Measurements from ENCODE around the gene APEH. TPM values are rescaled to one million over a fixed set of nuclear protein-coding genes. Genes with fewer than 3 reads are reported as not detected.

APEH gene
- total and polyA plus RNA-seq, 12 donors: 18.2 to 140 (median 108) TPM

- intact Hi-C loops (cut with DNase I): no loop called here
- Histone ChIP-seq H3K4me1 (peaks cover 0 to 13% (median 0%) of the 10 kb centered on the region in 9 donors), H3K36me3 (no peaks in the 10 kb centered on the region), H3K4me3 (no peak overlapping the region), H3K27me3 (no peaks in the 10 kb centered on the region), H3K9me3 (no peaks in the 10 kb centered on the region), H3K27ac (no peak overlapping the region)
- 82 to 93% methylated on average over 2 of the region's 2 CpGs for WGBS, 2 donors
- TF ChIP-seq CTCF (IDR thresholded peaks at IDR 0.05): no peak
- no peak for DNase-seq
- no peak for ATAC-seq
Measured at GRCh38 chr3:49639551-49639950, 34.6 kb upstream of the APEH start.

GRCh38 chr3:49641292-49641691 is 32.9 kb upstream of the APEH start:
- intact Hi-C loops (cut with DNase I): loop anchor here in 1 of 10 donors (5.0 kb wide), 1 partner anchor 1061 kb away; no protein-coding TSS in a partner anchor
- ATAC-seq (no peak), DNase-seq (no peak)
- Histone ChIP-seq H3K9me3 (no peaks in the 10 kb centered on the region), H3K27ac (no peak overlapping the region), H3K4me3 (no peak overlapping the region), H3K36me3 (no peaks in the 10 kb centered on the region), H3K4me1 (peaks cover 0 to 13% (median 0%) of the 10 kb centered on the region in 9 donors), H3K27me3 (no peaks in the 10 kb centered on the region)
- 60 to 62% methylated on average over 7 of the region's 7 CpGs for WGBS, 2 donors
- TF ChIP-seq CTCF (IDR thresholded peaks at IDR 0.05): no peak

- Histone ChIP-seq H3K9me3 (no peaks in the 10 kb centered on the region), H3K36me3 (no peaks in the 10 kb centered on the region), H3K4me1 (peaks cover 0 to 15% (median 0%) of the 10 kb centered on the region in 9 donors), H3K27me3 (no peaks in the 10 kb centered on the region), H3K27ac (no peak overlapping the region), H3K4me3 (no peak overlapping the region)
- no peak for ATAC-seq
- TF ChIP-seq CTCF (IDR thresholded peaks at IDR 0.05): no peak
- intact Hi-C loops (cut with DNase I): loop anchor here in 1 of 10 donors (5.0 kb wide), 1 partner anchor 1060 kb away; no protein-coding TSS in a partner anchor
- DNase-seq: no peak
- WGBS, 2 donors: 93 to 95% methylated on average over 14 of the region's 14 CpGs
Measured at GRCh38 chr3:49641921-49642707, 32.0 kb upstream of the APEH start.

GRCh38 chr3:49642708-49643145 is 31.4 kb upstream of the APEH start:
- no peak for DNase-seq
- peaks cover 0 to 19% (median 6%) of the 10 kb centered on the region in 9 donors for H3K4me1 ChIP-seq
- H3K4me3 ChIP-seq: no peak overlapping the region
- no peaks in the 10 kb centered on the region for H3K9me3 ChIP-seq
- no peak for ATAC-seq
- H3K36me3 ChIP-seq: no peaks in the 10 kb centered on the region
- 94 to 97% methylated on average over 9 of the region's 9 CpGs for WGBS, 2 donors
- no peaks in the 10 kb centered on the region for H3K27me3 ChIP-seq
- TF ChIP-seq CTCF (IDR thresholded peaks at IDR 0.05): no peak
- H3K27ac ChIP-seq: no peak overlapping the region
- intact Hi-C loops (cut with DNase I): loop anchor here in 1 of 10 donors (5.0 kb wide), 1 partner anchor 1060 kb away; no protein-coding TSS in a partner anchor
